ENCODE data around the gene CDH11.

- TF ChIP-seq CTCF (conservative IDR thresholded peaks at IDR 0.05; ENCODE audit: low read length) (no peak), EZH2phosphoT487 (IDR thresholded peaks at IDR 0.05; ENCODE audit: borderline replicate concordance) (no peak)
Observed at GRCh38 chr16:65119901-65120401, 1.9 kb downstream of the CDH11 start.

Measured in Loucy (cell line).